Measurements from ENCODE around the gene POC1A. TPM values are rescaled to one million over a fixed set of nuclear protein-coding genes. Genes with fewer than 3 reads are reported as not detected.

POC1A gene
- total RNA-seq, 1 experiment from 2014 or later, result 16.1 TPM

DNA sequence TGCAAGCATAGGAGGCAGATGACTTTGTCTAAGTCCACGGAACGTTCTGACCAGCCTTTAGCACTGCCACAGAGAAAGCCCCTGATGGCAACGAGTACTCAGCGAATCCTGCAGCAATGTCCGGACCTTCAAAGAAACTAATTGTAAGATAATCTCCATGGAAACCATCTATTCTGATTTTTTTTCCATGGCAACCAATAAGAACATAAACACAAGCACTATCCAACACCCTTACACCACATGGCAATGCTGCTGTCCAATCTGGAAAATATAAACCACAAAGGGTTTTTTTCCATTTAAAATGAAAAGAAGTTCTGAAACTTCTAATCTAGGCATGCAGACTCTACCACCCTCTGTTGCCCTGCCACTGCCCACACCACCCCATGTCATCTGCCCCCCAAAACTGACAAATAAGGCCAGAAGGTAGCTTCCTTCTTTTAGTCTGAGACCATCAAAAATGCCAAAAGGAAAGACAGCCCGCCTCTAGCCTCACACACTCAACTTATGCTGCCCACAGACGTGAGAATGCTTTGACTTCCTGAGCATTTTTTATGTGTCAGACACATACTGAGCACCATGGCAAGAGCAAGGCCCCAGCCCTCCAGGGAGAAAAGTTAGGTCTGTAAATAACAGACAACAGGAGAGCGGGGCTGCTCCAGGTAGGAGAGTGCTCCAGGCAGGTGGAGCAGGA lies 44.5 kb downstream of the POC1A start:
- no peak overlapping the region for H3K4me3 ChIP-seq (ENCODE audit: low read depth, low read length, poor library complexity, severe bottlenecking)
- DNase-seq (ENCODE audit: low spot score), result no peak
- no peak overlapping the region for H3K27ac ChIP-seq (ENCODE audit: low read depth, low read length, poor library complexity, severe bottlenecking)
- H3K27me3 ChIP-seq (replicated peaks; ENCODE audit: insufficient read depth, low read depth, low read length, poor library complexity), result no peaks in the 10 kb centered on the region
- no peaks in the 10 kb centered on the region for H3K9me3 ChIP-seq (ENCODE audit: low read depth, low read length, poor library complexity, severe bottlenecking)
- TF ChIP-seq CTCF (conservative IDR thresholded peaks at IDR 0.05; ENCODE audit: low read depth, low read length) (no peak), EZH2 (IDR thresholded peaks at IDR 0.05; ENCODE audit: borderline replicate concordance, low read depth, low read length, poor library complexity, severe bottlenecking) (no peak)
- H3K36me3 ChIP-seq (ENCODE audit: insufficient read depth, low read length, poor library complexity, severe bottlenecking), result no peaks in the 10 kb centered on the region
- intact Hi-C loops (cut with micrococcal nuclease; ENCODE audit: unreplicated experiment), result no loop called here
- H3K4me1 ChIP-seq (ENCODE audit: insufficient read depth, low read length, poor library complexity, severe bottlenecking), result no peaks in the 10 kb centered on the region
- no TSS peak for BruUV-seq (replicated peaks)
- ChIA-PET CTCF (no interaction called here), POLR2A (ENCODE audit: low non-redundant PET) (no interaction called here)

GRCh38 chr3:52108302-52109232 lies 45.7 kb downstream of the POC1A start:
- intact Hi-C loops (cut with micrococcal nuclease; ENCODE audit: unreplicated experiment), result no loop called here
- Histone ChIP-seq H3K27ac (ENCODE audit: low read depth, low read length, poor library complexity, severe bottlenecking) (no peak overlapping the region), H3K4me3 (ENCODE audit: low read depth, low read length, poor library complexity, severe bottlenecking) (no peak overlapping the region)

More at GRCh38 chr3:52108302-52109232, 45.7 kb downstream of the POC1A start:
- Histone ChIP-seq H3K27me3 (replicated peaks; ENCODE audit: insufficient read depth, low read depth, low read length, poor library complexity) (no peaks in the 10 kb centered on the region), H3K4me1 (ENCODE audit: insufficient read depth, low read length, poor library complexity, severe bottlenecking) (no peaks in the 10 kb centered on the region), H3K36me3 (ENCODE audit: insufficient read depth, low read length, poor library complexity, severe bottlenecking) (no peaks in the 10 kb centered on the region), H3K9me3 (ENCODE audit: low read depth, low read length, poor library complexity, severe bottlenecking) (no peaks in the 10 kb centered on the region)
- DNase-seq (ENCODE audit: low spot score), result no peak
- POLR2A ChIA-PET (ENCODE audit: low non-redundant PET), result no interaction called here
- CTCF ChIA-PET, result no interaction called here
- TF ChIP-seq EZH2 (IDR thresholded peaks at IDR 0.05; ENCODE audit: borderline replicate concordance, low read depth, low read length, poor library complexity, severe bottlenecking), result no peak
- TF ChIP-seq CTCF (conservative IDR thresholded peaks at IDR 0.05; ENCODE audit: low read depth, low read length), result no peak
- BruUV-seq (replicated peaks), result no TSS peak

Measured in A673 (cell line).